SU-DHL-6 (cell line): ENCODE data around the gene RTN4R.

Source experiments
- EZH2phosphoT487 ChIP-seq: fragments of 200-600 bp; sonication (generic), shearing (Covaris generic); conservative IDR thresholded peaks from 2 replicates; pipeline ENCODE4 v1.6.1; 2018; ENCODE audit warnings: mild to moderate bottlenecking, antibody characterized with exemption, low read length, moderate library complexity, mixed read lengths
- TF ChIP-seq, protein P1 (sequence below): fragments of 200-600 bp; sonication (generic); IDR thresholded peaks from one replicate; pipeline ENCODE4 v1.5.1; 2017; ENCODE audit warnings: antibody characterized with exemption, mild to moderate bottlenecking, low read length, moderate library complexity; ENCODE audit not compliant: insufficient read depth, poor library complexity, severe bottlenecking

DNA sequence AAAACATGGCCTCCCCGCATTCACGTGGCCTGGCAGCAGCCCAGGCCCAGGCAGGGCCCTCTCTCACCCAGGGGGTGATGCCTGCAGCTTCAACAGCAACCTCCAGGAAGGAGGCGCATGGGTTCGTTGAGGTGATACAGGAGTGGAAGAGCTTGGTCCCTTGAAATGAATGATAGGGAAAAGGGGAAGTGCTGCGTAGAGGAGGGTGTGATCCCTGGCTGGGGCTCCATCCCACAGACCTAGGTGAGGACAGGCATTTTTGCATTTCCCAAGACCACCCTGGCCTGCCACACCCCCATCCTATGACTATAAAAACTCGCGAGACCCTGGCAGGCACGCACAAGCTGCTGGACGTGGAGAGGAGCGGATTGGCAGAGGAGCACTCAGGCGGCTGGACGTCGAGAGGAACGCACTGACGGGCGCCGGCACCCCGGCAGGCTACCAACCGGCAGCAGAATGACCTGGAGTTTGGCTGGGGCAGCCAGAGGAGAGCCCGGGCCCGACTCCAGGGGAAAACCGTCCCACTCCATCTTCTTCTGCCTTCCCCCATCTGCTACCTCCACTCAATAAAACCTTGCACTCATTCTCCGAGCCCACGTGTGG is 32.6 kb downstream of the RTN4R start:
- TF ChIP-seq, protein P1, sequence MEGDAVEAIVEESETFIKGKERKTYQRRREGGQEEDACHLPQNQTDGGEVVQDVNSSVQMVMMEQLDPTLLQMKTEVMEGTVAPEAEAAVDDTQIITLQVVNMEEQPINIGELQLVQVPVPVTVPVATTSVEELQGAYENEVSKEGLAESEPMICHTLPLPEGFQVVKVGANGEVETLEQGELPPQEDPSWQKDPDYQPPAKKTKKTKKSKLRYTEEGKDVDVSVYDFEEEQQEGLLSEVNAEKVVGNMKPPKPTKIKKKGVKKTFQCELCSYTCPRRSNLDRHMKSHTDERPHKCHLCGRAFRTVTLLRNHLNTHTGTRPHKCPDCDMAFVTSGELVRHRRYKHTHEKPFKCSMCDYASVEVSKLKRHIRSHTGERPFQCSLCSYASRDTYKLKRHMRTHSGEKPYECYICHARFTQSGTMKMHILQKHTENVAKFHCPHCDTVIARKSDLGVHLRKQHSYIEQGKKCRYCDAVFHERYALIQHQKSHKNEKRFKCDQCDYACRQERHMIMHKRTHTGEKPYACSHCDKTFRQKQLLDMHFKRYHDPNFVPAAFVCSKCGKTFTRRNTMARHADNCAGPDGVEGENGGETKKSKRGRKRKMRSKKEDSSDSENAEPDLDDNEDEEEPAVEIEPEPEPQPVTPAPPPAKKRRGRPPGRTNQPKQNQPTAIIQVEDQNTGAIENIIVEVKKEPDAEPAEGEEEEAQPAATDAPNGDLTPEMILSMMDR = no peak
- no peak for TF ChIP-seq EZH2phosphoT487
